Neural cell (in vitro differentiated cells): ENCODE measurements around the gene SPTSSA. TPM values are rescaled to one million over a fixed set of nuclear protein-coding genes. Genes with fewer than 3 reads are reported as not detected.
"Not testable (repeated sequence)": the region's sequence is repeated elsewhere in the genome, so short reads cannot be mapped to it uniquely, and the experiment has no call there.

ENCODE experiments used
- H2AFZ ChIP-seq: fragments of 200-600, 300-800 bp; sonication (generic), shearing (Covaris generic); 2 replicates; pipeline ENCODE4 v1.6.0; 2014; ENCODE audit warnings: low read depth, mild to moderate bottlenecking, antibody characterized with exemption, low read length, moderate library complexity
- H3F3A ChIP-seq: fragments of 200-600 bp; shearing (Covaris generic); 2 replicates; pipeline ENCODE4 v1.6.1; 2016; ENCODE audit warnings: mild to moderate bottlenecking, moderate library complexity, mixed read lengths, antibody characterized with exemption, low read length; ENCODE audit not compliant: insufficient read depth, poor library complexity, severe bottlenecking
- H3K27ac ChIP-seq: fragments of 200-600, 300-800 bp; sonication (generic), shearing (Covaris generic); 2 replicates; pipeline ENCODE4 v1.5.1; 2014; ENCODE audit warnings: mild to moderate bottlenecking, low read length, moderate library complexity
- H3K27me3 ChIP-seq: fragments of 300-800, 200-600 bp; sonication (generic), shearing (Covaris generic); 2 replicates; pipeline ENCODE4 v1.6.0; 2014; ENCODE audit warnings: mild to moderate bottlenecking, low read depth, low read length, moderate library complexity; ENCODE audit not compliant: insufficient read depth
- H3K36me3 ChIP-seq: fragments of 300-800, 200-600 bp; sonication (generic), shearing (Covaris generic); 2 replicates; pipeline ENCODE4 v1.5.1; 2014; ENCODE audit warnings: mild to moderate bottlenecking, antibody characterized with exemption, low read length, moderate library complexity; ENCODE audit not compliant: insufficient read depth
- H3K4me2 ChIP-seq: fragments of 300-800, 200-600 bp; sonication (generic), shearing (Covaris generic); 2 replicates; pipeline ENCODE4 v1.6.0; 2014; ENCODE audit warnings: mild to moderate bottlenecking, low read length
- H3K4me3 ChIP-seq: fragments of 300-800, 200-600 bp; sonication (generic), shearing (Covaris generic); 2 replicates; pipeline ENCODE4 v1.5.1; 2014; ENCODE audit warnings: mild to moderate bottlenecking, low read length, moderate library complexity
- H3K79me2 ChIP-seq: fragments of 200-600 bp; shearing (Covaris generic); replicated peaks from 2 replicates; pipeline ENCODE4 v1.6.0; 2014; ENCODE audit warnings: mild to moderate bottlenecking, low read length, moderate library complexity; ENCODE audit not compliant: insufficient read depth
- H3K9ac ChIP-seq: fragments of 300-800, 200-600 bp; sonication (generic), shearing (Covaris generic); 2 replicates; pipeline ENCODE4 v1.6.1; 2016; ENCODE audit warnings: mild to moderate bottlenecking, low read length, mixed read lengths
- H3K9me2 ChIP-seq: fragments of 200-600 bp; shearing (Covaris generic); 2 replicates; pipeline ENCODE4 v1.6.1; 2016; ENCODE audit warnings: mild to moderate bottlenecking, low read length, mixed read lengths; ENCODE audit not compliant: insufficient read depth
- H3K9me3 ChIP-seq: fragments of 200-600, 300-800 bp; sonication (generic), shearing (Covaris generic); 2 replicates; pipeline ENCODE4 v1.6.1; 2016; ENCODE audit warnings: mild to moderate bottlenecking, mixed run types, low read length, moderate library complexity, mixed read lengths
- H4K20me1 ChIP-seq: fragments of 200-600 bp; shearing (Covaris generic); 2 replicates; pipeline ENCODE4 v1.6.1; 2016; ENCODE audit warnings: mild to moderate bottlenecking, mixed run types; ENCODE audit not compliant: insufficient read depth
- CTCF ChIP-seq: fragments of 450-650 bp; IDR thresholded peaks from 2 replicates; pipeline ENCODE4 v1.5.1; 2014; ENCODE audit warnings: antibody characterized with exemption, mild to moderate bottlenecking, moderate library complexity; ENCODE audit not compliant: poor library complexity, severe bottlenecking
- EP300 ChIP-seq: fragments of 450-650 bp; conservative IDR thresholded peaks from 2 replicates; pipeline ENCODE4 v1.6.1; 2014; ENCODE audit warnings: antibody characterized with exemption, mild to moderate bottlenecking, moderate library complexity; ENCODE audit not compliant: poor library complexity, severe bottlenecking
- EZH2 ChIP-seq: fragments of 200-600, 300-800 bp; shearing (Covaris generic), sonication (generic); IDR thresholded peaks from 2 replicates; pipeline ENCODE4 v1.6.1; 2014; ENCODE audit warnings: antibody characterized with exemption, low read length, borderline replicate concordance, mild to moderate bottlenecking; ENCODE audit not compliant: insufficient read depth, poor library complexity, severe bottlenecking
- MXI1 ChIP-seq: fragments of 450-650 bp; conservative IDR thresholded peaks from 2 replicates; pipeline ENCODE4 v1.6.1; 2014; ENCODE audit warnings: antibody characterized with exemption, mild to moderate bottlenecking; ENCODE audit not compliant: poor library complexity, severe bottlenecking
- POLR2AphosphoS5 ChIP-seq: IDR thresholded peaks from 2 replicates; pipeline ENCODE4 v1.6.1; 2012
- RAD21 ChIP-seq: fragments of 450-650 bp; conservative IDR thresholded peaks from 2 replicates; pipeline ENCODE4 v1.6.1; 2014; ENCODE audit warnings: antibody characterized with exemption, mild to moderate bottlenecking, moderate library complexity
- REST ChIP-seq: IDR thresholded peaks from 2 replicates; pipeline ENCODE4 v1.6.1; 2012; ENCODE audit warnings: borderline replicate concordance
- SMC3 ChIP-seq: fragments of 450-650 bp; conservative IDR thresholded peaks from 2 replicates; pipeline ENCODE4 v1.6.1; 2014; ENCODE audit warnings: antibody characterized with exemption, mild to moderate bottlenecking, moderate library complexity; ENCODE audit not compliant: poor library complexity
- TAF1 ChIP-seq: IDR thresholded peaks from 2 replicates; pipeline ENCODE4 v1.6.1; 2012; ENCODE audit warnings: low read depth
- polyA plus RNA-seq: library from polyadenylated mRNA; depleted of rRNA; stranded (reverse); fragments of >200 nt; gene quantifications from 2 replicates; pipeline ENCODE4 v1.2.3, GENCODE V29; 2014

Gene SPTSSA
- polyA plus RNA-seq, 1 donor from 2014 or later, result 16.0 TPM

- TF ChIP-seq MXI1 (no peak), CTCF (no peak), SMC3 (no peak), POLR2AphosphoS5 (no peak), RAD21 (no peak), TAF1 (no peak), EZH2 (no peak), EP300 (no peak)
- Histone ChIP-seq H3K27me3 (no peaks in the 10 kb centered on the region), H3K27ac (no peak overlapping the region), H3F3A (no peaks in the 10 kb centered on the region), H3K9ac (no peak overlapping the region), H4K20me1 (no peaks in the 10 kb centered on the region), H3K9me3 (no peaks in the 10 kb centered on the region), H3K36me3 (no peaks in the 10 kb centered on the region), H3K4me2 (no peak overlapping the region), H3K79me2 (no peaks in the 10 kb centered on the region), H3K9me2 (no peaks in the 10 kb centered on the region), H3K4me3 (no peak overlapping the region), H2AFZ (no peak overlapping the region)
Observed at GRCh38 chr14:34386865-34387485, 75.1 kb downstream of the SPTSSA start.

- H3K27me3 ChIP-seq, result not testable (repeated sequence)
Observed at GRCh38 chr14:34385881-34386280, 76.2 kb downstream of the SPTSSA start.

DNA sequence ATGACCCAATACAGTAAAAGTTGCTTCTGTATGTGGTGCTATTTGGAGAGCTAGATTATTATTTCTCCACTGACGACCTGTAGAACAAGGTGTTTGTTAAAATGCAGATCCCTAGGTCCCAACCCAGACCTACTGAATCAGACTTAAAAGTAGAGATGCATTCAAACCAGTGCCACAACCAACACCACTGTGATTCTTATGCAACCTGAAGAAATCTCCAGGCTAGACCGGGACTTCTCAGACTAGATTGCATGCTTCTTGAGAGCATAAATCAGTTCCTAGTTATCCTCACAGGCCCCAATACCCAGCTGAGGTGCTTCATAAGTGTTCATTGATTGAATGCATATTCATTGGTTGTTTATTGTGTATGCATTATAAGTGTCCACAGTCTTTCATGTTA, 78.2 kb downstream of the SPTSSA start:
- no peak overlapping the region for H3K4me3 ChIP-seq
- no peaks in the 10 kb centered on the region for H3K27me3 ChIP-seq
- no peak overlapping the region for H3K27ac ChIP-seq
- H3F3A ChIP-seq, result no peaks in the 10 kb centered on the region
- no peaks in the 10 kb centered on the region for H3K9me2 ChIP-seq
- no peaks in the 10 kb centered on the region for H3K9me3 ChIP-seq
- H4K20me1 ChIP-seq, result no peaks in the 10 kb centered on the region
- no peaks in the 10 kb centered on the region for H3K36me3 ChIP-seq
- no peak overlapping the region for H2AFZ ChIP-seq
- no peak overlapping the region for H3K4me2 ChIP-seq
- TF ChIP-seq EP300, result no peak
- TF ChIP-seq RAD21, result no peak
- no peak for TF ChIP-seq CTCF
- no peak for TF ChIP-seq SMC3
- no peak for TF ChIP-seq EZH2
- no peak for TF ChIP-seq REST
- TF ChIP-seq TAF1, result no peak
- TF ChIP-seq MXI1, result no peak
- TF ChIP-seq POLR2AphosphoS5, result no peak
- H3K9ac ChIP-seq, result no peak overlapping the region
- no peaks in the 10 kb centered on the region for H3K79me2 ChIP-seq

More at GRCh38 chr14:34385881-34386280, 76.2 kb downstream of the SPTSSA start:
- not testable (repeated sequence) for H3K4me3 ChIP-seq, H4K20me1 ChIP-seq, H3F3A ChIP-seq, H3K9ac ChIP-seq, H3K79me2 ChIP-seq, H3K27ac ChIP-seq, H3K36me3 ChIP-seq, H2AFZ ChIP-seq, H3K9me3 ChIP-seq, H3K4me2 ChIP-seq, H3K9me2 ChIP-seq
